Neural crest cell (in vitro differentiated cells): ENCODE results near the gene TMEM109. TPM values are rescaled to one million over a fixed set of nuclear protein-coding genes. Genes with fewer than 3 reads are reported as not detected.
"Not testable (repeated sequence)": the region's sequence is repeated elsewhere in the genome, so short reads cannot be mapped to it uniquely, and the experiment has no call there.

Source experiments
- DNase-seq: peaks from one replicate; pipeline ENCODE4 v3.0.0; 2021; ENCODE audit warnings: low read depth, mixed read lengths, low spot score
- H3K27ac Mint-ChIP-seq: one replicate; pipeline ENCODE4 v1.8.0; 2021; ENCODE audit warnings: mild to moderate bottlenecking, mixed read lengths; ENCODE audit not compliant: unreplicated experiment
- H3K27me3 Mint-ChIP-seq: 2 replicates; pipeline ENCODE4 v1.8.0; 2021; ENCODE audit warnings: low read depth, mild to moderate bottlenecking, mixed read lengths
- H3K36me3 Mint-ChIP-seq: 2 replicates; pipeline ENCODE4 v1.8.0; 2021; ENCODE audit warnings: low read depth, mild to moderate bottlenecking, mixed read lengths
- H3K4me1 Mint-ChIP-seq: 2 replicates; pipeline ENCODE4 v1.8.0; 2021; ENCODE audit warnings: mixed read lengths
- H3K4me3 Mint-ChIP-seq: one replicate; pipeline ENCODE4 v1.8.0; 2021; ENCODE audit warnings: mild to moderate bottlenecking, mixed read lengths
- H3K9me3 Mint-ChIP-seq: 2 replicates; pipeline ENCODE4 v1.8.0; 2021; ENCODE audit warnings: mixed read lengths
- total RNA-seq: library from RNA; stranded (reverse); gene quantifications from 2 replicates; pipeline ENCODE4 v1.2.1, GENCODE V29; 2021
- TF ChIP-seq, protein P1 (sequence below): fragments of 200-600 bp; sonication (generic); conservative IDR thresholded peaks from 2 replicates; pipeline ENCODE4 v1.5.0; 2021; ENCODE audit warnings: antibody characterized with exemption, mild to moderate bottlenecking

TMEM109 gene
- total RNA-seq, 1 donor from 2014 or later, result 64.4 TPM

DNA sequence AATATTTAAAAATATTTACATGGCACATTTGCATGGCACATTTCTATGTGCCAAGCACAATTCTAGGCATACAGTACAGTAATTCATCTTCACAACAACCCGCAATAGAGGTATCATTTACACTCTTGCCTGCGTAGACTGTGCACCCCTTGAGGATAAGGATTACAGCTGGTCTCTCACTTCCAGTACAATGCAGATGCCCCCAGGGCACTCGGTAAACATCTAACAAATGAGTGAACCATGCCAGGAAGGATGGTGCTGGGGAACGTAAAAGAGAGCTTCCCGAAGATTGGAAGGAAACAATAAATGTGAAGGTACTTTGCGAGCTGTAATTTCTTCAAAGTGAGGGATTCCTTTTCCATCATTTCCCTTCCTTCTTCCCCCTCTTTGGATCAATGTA, 8.9 kb upstream of the TMEM109 start:
- peaks cover 28% of the 10 kb centered on the region for H3K4me1 Mint-ChIP-seq
- TF ChIP-seq, protein P1, sequence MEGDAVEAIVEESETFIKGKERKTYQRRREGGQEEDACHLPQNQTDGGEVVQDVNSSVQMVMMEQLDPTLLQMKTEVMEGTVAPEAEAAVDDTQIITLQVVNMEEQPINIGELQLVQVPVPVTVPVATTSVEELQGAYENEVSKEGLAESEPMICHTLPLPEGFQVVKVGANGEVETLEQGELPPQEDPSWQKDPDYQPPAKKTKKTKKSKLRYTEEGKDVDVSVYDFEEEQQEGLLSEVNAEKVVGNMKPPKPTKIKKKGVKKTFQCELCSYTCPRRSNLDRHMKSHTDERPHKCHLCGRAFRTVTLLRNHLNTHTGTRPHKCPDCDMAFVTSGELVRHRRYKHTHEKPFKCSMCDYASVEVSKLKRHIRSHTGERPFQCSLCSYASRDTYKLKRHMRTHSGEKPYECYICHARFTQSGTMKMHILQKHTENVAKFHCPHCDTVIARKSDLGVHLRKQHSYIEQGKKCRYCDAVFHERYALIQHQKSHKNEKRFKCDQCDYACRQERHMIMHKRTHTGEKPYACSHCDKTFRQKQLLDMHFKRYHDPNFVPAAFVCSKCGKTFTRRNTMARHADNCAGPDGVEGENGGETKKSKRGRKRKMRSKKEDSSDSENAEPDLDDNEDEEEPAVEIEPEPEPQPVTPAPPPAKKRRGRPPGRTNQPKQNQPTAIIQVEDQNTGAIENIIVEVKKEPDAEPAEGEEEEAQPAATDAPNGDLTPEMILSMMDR, result no peak
- peak overlapping the region; percentile 94 for H3K4me3 Mint-ChIP-seq
- H3K9me3 Mint-ChIP-seq, result no peaks in the 10 kb centered on the region
- no peaks in the 10 kb centered on the region for H3K36me3 Mint-ChIP-seq
- H3K27ac Mint-ChIP-seq, result peak overlapping the region; percentile 25
- peaks cover 29% of the 10 kb centered on the region for H3K27me3 Mint-ChIP-seq
- no peak for DNase-seq

DNA sequence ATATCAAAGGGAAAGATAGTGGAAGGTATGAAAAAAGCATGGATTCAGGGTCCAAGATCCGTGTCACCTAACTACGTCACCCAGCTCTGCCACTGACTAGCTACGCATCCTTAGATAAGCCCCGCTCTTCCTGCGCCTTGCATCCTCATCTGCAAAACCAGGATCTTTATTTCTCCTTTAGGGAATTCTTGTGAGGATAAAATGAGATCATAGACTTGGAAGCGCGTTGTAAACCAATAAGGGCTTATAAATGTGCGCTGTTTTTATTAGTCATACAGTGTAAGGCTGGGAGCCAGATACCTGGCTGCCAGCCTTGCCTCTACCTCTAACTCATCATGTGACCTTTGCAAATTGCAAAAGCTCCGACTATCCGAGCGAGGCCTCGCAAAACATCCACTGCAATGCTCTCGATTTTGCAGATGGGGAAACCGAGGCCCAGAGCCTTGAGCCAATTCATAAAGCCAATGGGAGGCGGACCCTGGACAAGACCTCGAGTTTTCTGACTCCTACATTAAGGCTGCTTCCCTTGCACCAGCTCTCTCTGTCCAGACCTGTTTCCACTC, 8.3 kb upstream of the TMEM109 start:
- Mint-ChIP-seq H3K4me1 (peaks cover 28% of the 10 kb centered on the region), H3K27me3 (peaks cover 33% of the 10 kb centered on the region), H3K27ac (peak overlapping the region; percentile 40), H3K4me3 (peak overlapping the region; percentile 94), H3K36me3 (no peaks in the 10 kb centered on the region), H3K9me3 (no peaks in the 10 kb centered on the region)
- TF ChIP-seq, protein P1, result no peak
- DNase-seq, result no peak

DNA sequence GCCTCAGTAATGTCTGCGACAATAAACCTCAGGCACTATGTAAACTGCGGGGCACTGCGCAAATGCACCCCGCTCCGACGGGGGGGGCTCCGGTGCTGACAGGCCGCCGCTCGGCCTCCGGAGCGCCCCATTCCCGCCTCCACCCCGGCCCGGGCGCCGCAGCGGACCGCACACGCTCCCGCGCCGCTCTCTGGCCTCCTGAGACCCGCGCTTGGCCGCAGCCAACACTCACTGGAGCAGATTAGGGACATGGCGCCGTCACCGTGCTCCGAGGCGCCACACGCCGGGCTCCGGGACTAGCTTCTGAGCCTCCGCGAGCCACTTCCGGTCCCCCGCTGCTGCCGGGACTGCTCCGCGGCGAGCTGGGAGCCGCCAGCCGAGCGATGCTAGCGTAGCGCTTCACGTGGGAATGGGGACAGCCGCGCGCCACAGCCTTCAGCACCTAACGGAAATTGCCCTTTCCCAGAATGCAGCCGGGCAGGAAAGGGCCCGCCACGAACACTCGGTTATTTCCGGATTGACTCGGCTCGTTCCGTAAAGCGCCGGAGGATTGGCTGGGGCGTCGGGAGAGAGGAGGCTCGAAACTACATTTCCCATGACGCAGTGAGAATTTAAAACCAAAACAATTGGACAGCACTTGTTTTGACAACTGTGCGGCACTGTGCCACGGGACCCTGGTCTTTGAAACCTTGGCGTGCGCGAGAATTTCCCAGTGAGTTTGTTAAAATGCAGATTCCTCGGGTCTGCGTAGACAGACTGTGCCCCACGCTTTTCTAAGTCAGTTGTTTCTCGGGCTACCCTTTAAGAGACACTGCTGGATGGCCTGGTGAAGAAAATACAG, 7.6 kb upstream of the TMEM109 start, which contains the start of gene PRPF19:
TSS of gene PRPF19 (minus strand) at position 454 of the 841 bp plus-strand sequence. CDS start at position 251, 203 bp downstream.
- peak; percentile 100 for DNase-seq
- Mint-ChIP-seq H3K36me3 (no peaks in the 10 kb centered on the region), H3K9me3 (no peaks in the 10 kb centered on the region), H3K4me1 (peaks cover 28% of the 10 kb centered on the region), H3K27ac (peak within 1 kb of the TSS; percentile 82), H3K4me3 (peak within 1 kb of the TSS; percentile 94), H3K27me3 (peaks cover 38% of the 10 kb centered on the region)
- TF ChIP-seq, protein P1, result no peak

DNA sequence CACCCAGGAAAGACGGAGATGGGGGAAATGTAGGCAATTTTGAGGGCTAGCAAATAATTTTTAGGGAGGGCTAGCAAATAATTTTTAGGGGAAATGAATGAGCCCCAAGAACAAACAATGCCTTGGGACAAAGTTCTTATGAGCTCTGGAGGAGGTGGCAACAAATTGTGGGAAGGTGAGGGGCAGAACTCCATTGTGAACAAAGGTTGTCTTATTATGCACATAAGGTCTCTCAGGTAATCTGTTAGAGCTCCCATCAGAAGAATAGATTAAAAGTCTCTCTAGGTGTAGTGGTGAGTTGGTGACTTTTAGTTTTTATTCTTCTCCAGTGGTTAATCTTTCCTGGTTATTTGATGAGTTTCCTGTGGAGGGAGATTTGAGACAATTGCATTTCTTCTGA, 5.2 kb upstream of the TMEM109 start:
- H3K9me3 Mint-ChIP-seq, result no peaks in the 10 kb centered on the region
- H3K27ac Mint-ChIP-seq, result no peak overlapping the region
- H3K4me1 Mint-ChIP-seq, result peaks cover 42% of the 10 kb centered on the region
- H3K27me3 Mint-ChIP-seq, result peaks cover 41% of the 10 kb centered on the region
- TF ChIP-seq, protein P1, result no peak
- DNase-seq, result no peak
- no peaks in the 10 kb centered on the region for H3K36me3 Mint-ChIP-seq
- H3K4me3 Mint-ChIP-seq, result peak overlapping the region; percentile 28

DNA sequence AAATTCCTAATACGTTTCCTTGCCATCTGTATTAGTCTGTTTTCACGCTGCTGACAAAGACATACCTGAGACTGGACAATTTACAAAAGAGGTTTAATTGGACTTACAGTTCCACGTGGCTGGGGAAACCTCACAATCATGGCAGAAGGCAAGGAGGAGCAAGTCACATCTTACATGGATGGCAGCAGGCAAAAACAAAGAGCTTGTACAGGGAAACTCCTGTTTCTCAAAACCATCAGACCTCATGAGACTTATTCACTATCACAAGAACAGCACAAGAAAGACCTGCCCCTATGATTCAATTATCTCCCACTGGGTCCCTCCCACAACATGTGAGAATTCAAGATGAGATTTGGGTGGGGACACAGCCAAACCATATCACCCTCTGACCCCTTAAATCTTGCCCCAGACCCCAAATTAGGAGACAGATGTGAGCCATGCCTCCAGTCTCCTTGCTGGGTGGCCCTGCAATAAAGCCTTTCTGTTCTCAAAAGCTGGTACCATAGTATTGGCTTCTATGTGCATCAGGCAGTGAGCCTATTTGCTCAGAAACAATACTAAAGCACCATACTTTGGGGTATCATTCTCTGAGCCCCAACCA, 4.2 kb upstream of the TMEM109 start:
- not testable (repeated sequence) for H3K36me3 Mint-ChIP-seq, DNase-seq, H3K9me3 Mint-ChIP-seq, H3K27ac Mint-ChIP-seq
- Mint-ChIP-seq H3K27me3 (peaks cover 41% of the 10 kb centered on the region), H3K4me1 (peaks cover 38% of the 10 kb centered on the region), H3K4me3 (peak overlapping the region; percentile 28)
